Memory B cell (primary cell): ENCODE data around the gene CDK17.
"Not testable (repeated sequence)": the region's sequence is repeated elsewhere in the genome, so short reads cannot be mapped to it uniquely, and the experiment has no call there.

ENCODE experiments used
- ATAC-seq: fragments of 150-1000 bp; cut with Tn5 transposase; 2 replicates; pipeline ENCODE4 v1.10.0; 2021; ENCODE audit warnings: low read depth, mild to moderate bottlenecking, moderate library complexity
- DNase-seq, 2 donors: peaks; one replicate each; pipeline ENCODE4 v3.0.0; 2022; ENCODE audit warnings: low spot score in 2 of 2
- H3K27ac Mint-ChIP-seq: one replicate; pipeline ENCODE4 v1.8.0; 2022; ENCODE audit warnings: mild to moderate bottlenecking, moderate library complexity, mixed read lengths
- H3K27me3 Mint-ChIP-seq: one replicate; pipeline ENCODE4 v1.8.0; 2022; ENCODE audit warnings: mixed read lengths
- H3K36me3 Mint-ChIP-seq: one replicate; pipeline ENCODE4 v1.8.0; 2022; ENCODE audit warnings: mild to moderate bottlenecking, mixed read lengths
- H3K4me1 Mint-ChIP-seq: one replicate; pipeline ENCODE4 v1.8.0; 2022; ENCODE audit warnings: mixed read lengths
- H3K4me3 Mint-ChIP-seq: one replicate; pipeline ENCODE4 v1.8.0; 2022; ENCODE audit warnings: mild to moderate bottlenecking, moderate library complexity, mixed read lengths
- H3K9me3 Mint-ChIP-seq: one replicate; pipeline ENCODE4 v1.8.0; 2022; ENCODE audit warnings: mixed read lengths

CDK17 gene

GRCh38 chr12:96399919-96400630, at the start of gene CDK17:
Gene CDK17, minus strand, starts transcription at chr12:96400439. Its CDS starts 65,603 bp downstream, at chr12:96334836.
- no peaks in the 10 kb centered on the region for H3K36me3 Mint-ChIP-seq
- H3K27me3 Mint-ChIP-seq: no peaks in the 10 kb centered on the region
- no peaks in the 10 kb centered on the region for H3K9me3 Mint-ChIP-seq
- DNase-seq (peak; percentile 86 to 89), ATAC-seq (peak; percentile 67)
- peak within 1 kb of the TSS; percentile 94 for H3K27ac Mint-ChIP-seq
- H3K4me1 Mint-ChIP-seq: peaks cover 29% of the 10 kb centered on the region
- peak within 1 kb of the TSS; percentile 96 for H3K4me3 Mint-ChIP-seq

DNA sequence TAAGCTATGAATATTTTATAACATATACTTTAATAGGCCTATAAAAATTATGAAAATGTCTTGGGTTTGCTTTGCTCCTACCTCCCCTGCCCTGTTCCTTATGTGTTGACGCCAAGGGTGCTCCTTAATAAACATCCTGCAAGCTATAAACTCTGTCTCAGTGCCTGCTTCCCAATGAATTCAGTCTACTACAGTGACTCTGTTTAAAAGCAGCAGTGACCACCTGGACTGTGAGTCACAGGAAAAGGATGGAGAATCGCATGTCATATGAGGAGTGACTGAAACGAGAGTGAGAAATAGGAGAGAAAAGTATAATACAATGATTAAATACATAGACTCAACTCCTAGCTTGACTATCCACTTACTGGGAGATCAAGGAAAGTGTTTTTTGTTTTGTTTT, 48.1 kb upstream of the CDK17 start:
- no peak for DNase-seq
- H3K27ac Mint-ChIP-seq: no peak overlapping the region
- H3K36me3 Mint-ChIP-seq: no peaks in the 10 kb centered on the region

DNA sequence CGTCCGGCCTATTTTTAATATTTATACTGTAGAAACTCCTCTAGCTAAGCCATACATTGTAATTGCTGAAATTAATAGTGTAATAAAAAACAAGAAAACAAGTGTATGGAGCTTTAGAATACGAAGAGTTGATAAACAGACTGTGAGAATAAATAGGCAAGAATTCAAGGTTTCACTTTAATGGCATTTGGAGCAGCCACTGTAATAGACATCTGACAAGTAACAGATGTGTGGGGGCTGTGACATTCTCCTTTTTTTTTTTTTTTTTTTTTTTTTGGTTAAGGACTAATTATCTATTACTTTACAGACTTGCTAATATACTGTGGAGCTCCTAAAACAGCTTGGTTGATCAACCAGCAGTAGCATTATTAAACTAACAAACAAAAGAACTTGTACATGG, 47.0 kb upstream of the CDK17 start:
- H3K27me3 Mint-ChIP-seq: no peaks in the 10 kb centered on the region
- ATAC-seq: no peak
- H3K27ac Mint-ChIP-seq: no peak overlapping the region
- H3K36me3 Mint-ChIP-seq: no peaks in the 10 kb centered on the region
- no peak for DNase-seq
- H3K4me3 Mint-ChIP-seq: no peak overlapping the region
- no peaks in the 10 kb centered on the region for H3K9me3 Mint-ChIP-seq
- H3K4me1 Mint-ChIP-seq: peaks cover 9% of the 10 kb centered on the region

More for the DNA sequence above, 48.1 kb upstream of the CDK17 start:
- H3K9me3 Mint-ChIP-seq: no peaks in the 10 kb centered on the region
- H3K4me3 Mint-ChIP-seq: no peak overlapping the region
- no peak for ATAC-seq
- no peaks in the 10 kb centered on the region for H3K27me3 Mint-ChIP-seq
- H3K4me1 Mint-ChIP-seq: peaks cover 9% of the 10 kb centered on the region

GRCh38 chr12:96445691-96446583, 45.7 kb upstream of the CDK17 start:
- ATAC-seq (peak; percentile 99), DNase-seq (peak in 1 of 2 donors; percentile 5)
- Mint-ChIP-seq H3K4me1 (peaks cover 7% of the 10 kb centered on the region), H3K4me3 (no peak overlapping the region), H3K27ac (peak overlapping the region; percentile 89), H3K27me3 (no peaks in the 10 kb centered on the region), H3K36me3 (no peaks in the 10 kb centered on the region), H3K9me3 (no peaks in the 10 kb centered on the region)

DNA sequence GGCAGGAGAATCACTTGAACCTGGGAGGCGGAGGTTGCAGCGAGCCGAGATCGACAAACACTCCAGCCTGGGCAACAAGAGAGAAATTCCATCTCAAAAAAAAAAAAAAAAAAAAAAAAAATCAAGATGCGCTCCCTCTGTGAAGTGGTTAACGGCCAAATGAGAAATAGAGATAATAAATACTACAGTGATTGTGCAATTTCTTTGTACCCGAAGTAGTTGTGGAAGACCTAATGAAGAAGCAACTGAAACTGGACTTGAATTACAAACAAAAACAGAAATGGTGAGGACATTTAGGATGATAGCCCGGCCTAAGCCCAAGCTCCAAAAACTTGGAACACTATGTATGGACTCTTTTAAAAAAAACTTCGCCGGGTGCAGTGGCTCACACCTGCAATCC, 44.2 kb upstream of the CDK17 start:
- ATAC-seq (no peak), DNase-seq (no peak)
- peak overlapping the region; percentile 89 for H3K27ac Mint-ChIP-seq
- H3K27me3 Mint-ChIP-seq: no peaks in the 10 kb centered on the region
- peaks cover 1% of the 10 kb centered on the region for H3K9me3 Mint-ChIP-seq
- H3K4me3 Mint-ChIP-seq: no peak overlapping the region
- H3K4me1 Mint-ChIP-seq: peaks cover 7% of the 10 kb centered on the region
- no peaks in the 10 kb centered on the region for H3K36me3 Mint-ChIP-seq

GRCh38 chr12:96442906-96443305, 42.7 kb upstream of the CDK17 start:
- Mint-ChIP-seq H3K4me3 (no peak overlapping the region), H3K36me3 (no peaks in the 10 kb centered on the region), H3K4me1 (peaks cover 7% of the 10 kb centered on the region), H3K27ac (no peak overlapping the region), H3K27me3 (no peaks in the 10 kb centered on the region), H3K9me3 (peaks cover 1% of the 10 kb centered on the region)
- ATAC-seq (no peak), DNase-seq (no peak)

GRCh38 chr12:96441816-96442215, 41.6 kb upstream of the CDK17 start:
- H3K27me3 Mint-ChIP-seq: no peaks in the 10 kb centered on the region
- DNase-seq: no peak
- H3K4me3 Mint-ChIP-seq: no peak overlapping the region
- H3K9me3 Mint-ChIP-seq: peaks cover 1% of the 10 kb centered on the region
- H3K36me3 Mint-ChIP-seq: no peaks in the 10 kb centered on the region
- no peak for ATAC-seq
- no peak overlapping the region for H3K27ac Mint-ChIP-seq
- peaks cover 7% of the 10 kb centered on the region for H3K4me1 Mint-ChIP-seq

DNA sequence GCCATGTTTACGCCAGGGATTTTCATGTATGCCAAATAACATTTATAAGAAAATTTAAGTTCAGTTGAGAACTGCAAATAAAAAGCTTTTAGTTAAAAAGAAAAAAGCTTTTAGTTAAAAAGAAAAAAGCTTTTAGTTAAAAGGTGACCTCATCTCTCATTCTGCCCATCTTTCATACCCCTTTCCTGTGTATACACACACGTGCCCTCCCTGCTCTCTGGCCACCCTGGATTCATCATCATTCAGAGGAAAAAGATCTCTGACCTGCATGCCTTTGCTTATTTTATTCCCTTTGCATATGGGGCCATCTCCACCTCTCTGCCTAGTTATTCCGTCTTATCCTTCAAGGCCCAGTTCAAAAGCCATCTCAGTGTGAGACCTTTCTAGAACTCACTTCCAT, 38.1 kb upstream of the CDK17 start:
- Mint-ChIP-seq H3K9me3 (peaks cover 1% of the 10 kb centered on the region), H3K27me3 (no peaks in the 10 kb centered on the region), H3K4me3 (no peak overlapping the region), H3K27ac (peak overlapping the region; percentile 1), H3K4me1 (peaks cover 4% of the 10 kb centered on the region), H3K36me3 (no peaks in the 10 kb centered on the region)
- ATAC-seq (no peak), DNase-seq (no peak)

DNA sequence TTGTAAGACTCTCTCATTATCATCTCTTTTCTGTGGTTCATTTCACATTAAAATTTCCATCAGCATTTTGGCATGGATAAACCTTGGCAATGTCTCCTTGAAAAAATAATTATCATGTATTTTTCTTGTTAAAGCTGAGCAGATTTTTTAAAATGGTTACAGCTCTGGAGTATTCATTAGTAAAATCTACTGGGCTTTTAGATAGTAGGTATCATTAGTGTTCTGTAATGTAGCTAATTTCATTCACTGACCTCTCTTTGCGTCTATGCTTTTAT, 36.9 kb upstream of the CDK17 start:
- DNase-seq (no peak), ATAC-seq (no peak)
- Mint-ChIP-seq H3K27me3 (no peaks in the 10 kb centered on the region), H3K9me3 (peaks cover 1% of the 10 kb centered on the region), H3K36me3 (no peaks in the 10 kb centered on the region), H3K4me1 (peaks cover 4% of the 10 kb centered on the region), H3K27ac (no peak overlapping the region), H3K4me3 (no peak overlapping the region)

- ATAC-seq (no peak), DNase-seq (no peak)
- Mint-ChIP-seq H3K4me1 (peaks cover 4% of the 10 kb centered on the region), H3K4me3 (no peak overlapping the region), H3K27ac (no peak overlapping the region), H3K27me3 (no peaks in the 10 kb centered on the region), H3K9me3 (peaks cover 1% of the 10 kb centered on the region), H3K36me3 (no peaks in the 10 kb centered on the region)
Observed at GRCh38 chr12:96436366-96437170, 36.3 kb upstream of the CDK17 start.

- Mint-ChIP-seq H3K4me1 (peaks cover 4% of the 10 kb centered on the region), H3K27me3 (no peaks in the 10 kb centered on the region), H3K27ac (no peak overlapping the region), H3K9me3 (no peaks in the 10 kb centered on the region), H3K36me3 (no peaks in the 10 kb centered on the region), H3K4me3 (no peak overlapping the region)
- peak; percentile 97 for ATAC-seq
- no peak for DNase-seq
Observed at GRCh38 chr12:96434107-96434506, 33.9 kb upstream of the CDK17 start.

DNA sequence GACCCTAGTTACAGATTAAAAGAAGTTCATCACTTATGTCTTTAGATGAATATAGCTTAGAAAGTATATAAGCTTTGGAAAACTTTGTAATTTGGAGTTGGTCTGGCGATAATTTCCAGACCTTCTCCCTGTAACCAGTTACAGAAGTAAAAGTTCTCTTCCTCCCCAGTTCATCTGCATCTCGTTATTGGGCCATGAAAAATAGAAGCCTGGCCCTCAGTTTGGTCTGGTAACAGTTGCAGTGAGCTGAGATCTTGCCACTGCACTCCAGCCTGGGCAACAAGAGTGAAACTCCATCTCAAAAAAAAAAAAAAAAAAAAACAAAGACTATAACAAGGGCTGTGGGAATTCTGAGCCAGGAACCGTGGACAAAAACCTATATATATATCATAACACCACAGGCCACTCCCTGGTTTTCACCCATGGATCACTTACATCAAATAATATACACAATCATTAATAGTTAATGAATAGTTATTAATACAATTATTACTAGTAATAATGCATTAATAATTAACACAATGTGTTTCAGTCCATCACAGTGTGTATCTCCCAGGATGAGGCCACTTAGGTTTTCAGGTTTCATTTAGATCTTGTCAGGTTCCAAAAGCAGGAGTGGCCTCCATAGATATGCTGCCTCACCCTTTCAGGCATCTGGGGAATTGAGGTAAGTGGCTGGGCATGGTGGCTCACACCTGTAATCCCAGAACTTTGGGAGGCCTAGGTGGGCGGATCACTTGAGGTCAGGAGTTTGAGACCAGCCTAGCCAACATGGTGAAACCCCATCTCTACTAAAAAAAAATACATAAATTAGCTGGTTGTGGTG, 32.5 kb upstream of the CDK17 start:
- ATAC-seq, H3K4me3 Mint-ChIP-seq, H3K4me1 Mint-ChIP-seq, H3K27ac Mint-ChIP-seq, H3K36me3 Mint-ChIP-seq, H3K9me3 Mint-ChIP-seq, H3K27me3 Mint-ChIP-seq, DNase-seq: not testable (repeated sequence)

DNA sequence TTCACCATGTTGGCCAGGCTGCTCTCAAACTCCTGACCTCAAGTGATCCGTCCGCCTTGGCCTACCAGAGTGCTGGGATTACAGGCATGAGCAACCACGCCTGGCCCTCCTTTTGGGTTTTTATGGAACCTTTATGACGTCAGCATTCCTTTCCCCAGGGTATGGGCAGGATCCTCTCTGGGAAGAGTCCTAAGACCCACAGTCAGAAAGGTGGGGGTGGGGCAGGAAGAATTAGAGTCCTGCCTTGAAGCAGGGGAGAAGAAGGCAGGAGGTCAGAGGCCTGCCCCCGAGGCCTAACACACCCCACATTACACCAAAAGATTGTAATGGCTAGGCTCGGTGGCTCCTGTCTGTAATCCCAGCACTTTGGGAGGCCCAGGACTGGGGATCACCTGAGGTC, 30.8 kb upstream of the CDK17 start:
- no peak for DNase-seq
- Mint-ChIP-seq H3K4me1 (peaks cover 4% of the 10 kb centered on the region), H3K4me3 (no peak overlapping the region), H3K27me3 (no peaks in the 10 kb centered on the region), H3K9me3 (no peaks in the 10 kb centered on the region), H3K36me3 (no peaks in the 10 kb centered on the region), H3K27ac (no peak overlapping the region)
- no peak for ATAC-seq
